Activated CD4-positive, alpha-beta T cell treated with anti-CD3 and anti-CD28 coated beads, Interleukin-2, amount 50 U/mL, for 4 hours (primary cell): ENCODE results near the gene GAPDHS.

Experiments
- DNase-seq, 2 experiments: peaks; one replicate each; pipeline ENCODE4 v3.0.0-alpha.2; 2020

Gene GAPDHS

DNA sequence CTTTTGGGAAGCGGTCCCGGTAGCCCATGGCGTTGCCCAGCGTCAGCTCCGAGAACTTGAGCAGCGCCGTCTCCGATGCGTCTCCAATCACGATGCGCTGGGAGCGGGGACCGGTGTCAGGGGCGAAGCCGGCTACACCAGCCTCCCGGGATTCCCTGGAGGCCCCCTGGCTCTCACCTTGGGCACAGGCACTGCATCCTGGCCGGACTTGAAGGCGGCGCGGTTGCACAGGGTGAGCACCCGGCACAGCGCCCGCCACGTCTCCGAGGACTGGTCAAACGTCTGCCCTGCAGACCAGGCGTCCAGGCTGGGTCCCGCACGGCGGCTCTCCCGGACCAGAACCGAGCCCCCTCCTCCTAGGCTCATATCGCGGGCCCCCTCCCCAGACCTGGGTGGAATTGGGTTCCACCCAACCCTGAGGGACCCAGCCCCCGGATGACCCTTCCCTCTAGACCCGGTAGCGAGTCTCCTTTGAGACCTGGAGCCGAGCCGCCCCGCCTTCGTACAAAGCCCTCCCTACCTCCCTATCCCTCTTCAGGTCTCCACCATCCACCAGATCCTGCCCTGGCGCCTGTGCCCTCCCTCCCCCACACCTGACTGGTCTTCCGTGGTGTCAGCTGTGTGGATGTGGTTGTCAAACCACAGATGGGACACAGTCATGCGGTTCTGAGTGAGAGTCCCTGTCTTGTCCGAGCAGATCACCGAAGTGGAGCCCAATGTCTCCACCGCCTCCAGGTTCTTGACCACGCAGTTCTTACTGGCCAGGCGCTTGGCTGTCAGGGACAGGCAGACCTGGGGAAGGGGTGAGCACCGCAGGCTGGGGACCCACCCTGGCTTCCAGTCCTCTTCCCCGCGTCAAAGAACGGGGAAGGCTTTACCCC, 25.4 kb downstream of the GAPDHS start:
- DNase-seq, result no peak

DNA sequence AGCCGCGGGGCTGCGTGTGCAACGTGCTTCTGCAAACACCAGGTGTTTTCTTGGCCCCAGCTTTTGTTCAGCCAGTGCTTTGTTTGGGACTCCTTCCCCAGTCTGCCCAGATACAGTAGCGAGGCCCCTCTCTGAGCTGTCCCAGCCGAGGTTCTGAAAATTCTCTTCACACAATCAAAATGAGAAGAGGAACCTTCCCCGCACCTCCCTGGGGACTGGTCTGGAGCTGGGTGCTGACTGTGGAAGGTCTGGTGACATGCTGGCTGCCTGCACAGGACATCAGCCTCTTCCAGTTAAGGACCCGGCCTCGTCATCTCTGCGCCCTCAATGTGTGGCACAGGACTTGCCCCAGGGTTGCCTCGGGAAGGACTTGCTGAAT, 26.0 kb downstream of the GAPDHS start:
- no peak for DNase-seq

DNA sequence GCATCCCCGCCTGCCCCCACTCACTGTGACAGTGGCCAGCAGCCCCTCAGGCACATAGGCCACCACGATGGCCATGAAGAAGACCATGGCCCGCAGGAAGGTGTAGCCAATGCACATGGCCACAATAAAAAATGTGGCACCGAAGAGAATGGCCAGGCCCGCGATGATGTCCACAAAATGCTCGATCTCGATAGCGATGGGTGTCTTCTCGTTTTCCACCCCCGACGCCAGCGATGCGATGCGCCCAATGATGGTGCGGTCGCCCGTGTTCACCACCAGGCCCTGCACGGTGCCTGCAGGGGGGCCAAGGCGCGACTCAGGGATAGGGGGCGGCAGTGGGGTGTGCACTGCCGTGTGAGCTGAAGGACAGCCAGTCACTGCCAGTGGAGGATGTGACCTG, 26.5 kb downstream of the GAPDHS start:
- no peak for DNase-seq

DNA sequence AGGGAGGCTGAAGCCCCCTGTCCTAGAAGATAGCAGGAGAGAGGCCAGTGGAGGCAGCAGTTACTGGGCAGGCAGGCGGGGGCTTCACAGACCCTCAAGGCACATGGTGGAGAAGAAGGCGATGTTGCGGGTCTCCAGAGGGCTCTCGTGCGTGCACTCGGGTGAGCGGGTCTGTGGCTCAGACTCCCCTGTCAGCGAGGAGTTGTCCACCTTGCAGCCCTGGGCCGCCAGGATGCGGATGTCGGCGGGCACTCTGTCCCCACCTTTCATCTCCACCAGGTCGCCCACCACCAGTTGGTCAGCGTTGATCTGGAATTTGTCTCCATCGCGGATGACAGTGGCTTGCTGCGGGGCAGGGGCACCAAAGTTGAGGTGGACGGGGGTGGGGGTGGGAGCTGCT, 27.0 kb downstream of the GAPDHS start:
- no peak for DNase-seq

DNA sequence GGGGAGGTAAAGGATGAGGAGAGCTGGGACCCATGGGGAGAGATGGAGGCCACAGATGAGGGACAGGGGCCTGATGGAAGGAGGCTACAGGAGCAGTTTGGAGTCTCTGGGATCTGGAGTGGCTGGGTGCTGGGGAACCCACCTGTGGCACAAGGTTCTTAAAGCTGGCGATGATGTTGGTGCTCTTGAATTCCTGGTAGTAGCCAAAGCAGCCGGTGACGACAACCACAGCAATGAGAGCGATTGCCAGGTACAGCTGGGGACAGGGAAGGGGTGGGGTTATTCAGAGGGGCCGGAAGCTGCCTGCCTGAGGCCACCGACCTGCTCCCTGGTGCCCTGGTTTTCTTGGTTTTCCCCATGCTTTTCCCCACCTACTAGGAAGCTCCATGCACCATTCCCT, 27.4 kb downstream of the GAPDHS start:
- no peak for DNase-seq

DNA sequence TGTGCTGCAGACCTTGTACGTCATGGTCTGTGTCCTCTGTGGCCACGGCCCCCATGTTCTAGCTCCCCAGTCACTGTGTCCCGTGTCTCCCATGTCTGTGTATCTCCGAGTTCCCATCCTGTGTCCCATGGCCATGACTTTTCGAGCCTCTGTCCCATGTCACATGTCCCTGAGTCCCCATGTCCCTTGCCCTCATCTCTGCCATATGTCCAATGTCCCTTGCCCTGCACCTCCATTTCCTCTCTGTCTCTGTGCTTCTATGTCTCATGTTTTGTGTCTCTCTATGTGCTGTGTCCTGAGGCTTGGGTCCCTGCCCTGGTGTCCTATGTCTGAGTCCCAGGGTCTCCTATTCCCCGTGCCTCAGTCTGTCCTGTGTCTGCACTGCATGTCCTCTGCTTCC, 28.2 kb downstream of the GAPDHS start:
- DNase-seq, result no peak

DNA sequence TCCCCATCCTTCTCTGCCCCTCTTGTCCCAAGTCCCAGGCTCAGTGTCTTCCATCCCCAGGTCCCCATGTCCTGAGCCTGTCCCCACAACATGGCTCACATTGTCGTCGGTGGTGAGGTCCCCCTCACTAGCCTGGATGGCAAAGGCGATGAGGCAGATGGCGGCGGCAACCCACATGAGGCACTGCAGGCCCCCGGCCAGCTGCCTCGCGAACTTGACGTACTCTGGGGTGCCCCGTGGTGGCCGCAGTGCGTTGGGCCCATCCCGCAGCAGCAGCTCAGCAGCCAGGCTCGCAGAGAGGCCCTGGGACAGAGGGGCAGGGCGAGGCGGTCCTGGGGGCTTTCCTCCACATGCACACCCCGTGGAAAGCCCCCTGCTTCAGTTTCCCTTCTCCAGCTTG, 29.1 kb downstream of the GAPDHS start:
- DNase-seq, result no peak

DNA sequence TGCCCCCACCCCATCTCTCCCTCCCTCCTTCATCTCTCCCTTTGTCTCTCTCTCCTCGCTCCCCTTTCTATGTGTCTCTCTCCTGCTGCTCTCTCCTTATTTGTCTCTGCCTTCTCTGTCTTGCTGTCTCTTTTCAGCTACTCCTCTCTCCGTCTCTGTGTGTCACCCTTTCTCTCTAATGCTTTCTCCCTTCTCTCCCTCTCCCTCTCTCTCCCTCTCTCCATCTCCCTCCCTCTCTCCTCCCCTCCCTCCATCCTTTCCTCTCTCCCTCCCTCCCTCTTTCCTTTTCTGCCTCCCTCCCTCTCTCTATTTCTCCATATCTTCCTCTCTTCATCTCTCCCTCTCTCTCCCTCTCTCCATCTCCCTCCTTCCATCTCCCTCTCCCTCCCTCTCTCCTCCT, 29.5 kb downstream of the GAPDHS start:
- DNase-seq, result no peak

DNA sequence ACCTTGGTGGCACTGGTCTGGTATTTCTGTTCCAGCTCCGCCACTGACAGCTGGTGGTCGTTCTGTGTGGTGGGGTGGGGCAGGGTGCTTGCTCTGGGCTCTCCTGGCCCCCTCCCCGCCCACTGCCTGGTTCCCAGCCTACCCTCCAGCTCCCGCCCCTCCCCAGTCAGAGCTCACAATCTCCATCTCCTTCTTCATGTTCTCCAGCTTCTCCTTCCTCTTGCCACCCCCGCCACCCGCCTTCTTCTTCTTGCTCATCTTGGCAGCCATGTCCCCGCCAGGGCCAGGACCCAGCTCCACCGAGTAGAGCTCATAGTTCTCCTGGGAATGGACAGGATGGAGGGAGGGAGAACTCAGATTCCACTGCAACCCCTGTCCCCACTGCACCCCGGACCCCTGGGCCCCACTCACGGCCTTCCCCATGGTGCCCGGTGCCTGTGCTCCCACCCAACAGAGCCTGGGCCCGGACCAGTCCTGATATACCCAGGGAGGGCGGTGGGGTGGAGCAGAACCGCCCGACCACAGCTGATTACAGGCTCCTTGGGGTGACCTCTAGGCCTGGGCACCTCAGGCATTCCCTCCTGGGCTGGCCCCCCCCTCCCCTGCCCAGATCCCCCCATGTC, 30.1 kb downstream of the GAPDHS start, which contains the start of gene ATP4A:
Gene ATP4A, minus strand, starts transcription at position 452 of the 623 bp plus-strand sequence. Its CDS starts 29 bp downstream, at position 423.
- DNase-seq, result no peak

DNA sequence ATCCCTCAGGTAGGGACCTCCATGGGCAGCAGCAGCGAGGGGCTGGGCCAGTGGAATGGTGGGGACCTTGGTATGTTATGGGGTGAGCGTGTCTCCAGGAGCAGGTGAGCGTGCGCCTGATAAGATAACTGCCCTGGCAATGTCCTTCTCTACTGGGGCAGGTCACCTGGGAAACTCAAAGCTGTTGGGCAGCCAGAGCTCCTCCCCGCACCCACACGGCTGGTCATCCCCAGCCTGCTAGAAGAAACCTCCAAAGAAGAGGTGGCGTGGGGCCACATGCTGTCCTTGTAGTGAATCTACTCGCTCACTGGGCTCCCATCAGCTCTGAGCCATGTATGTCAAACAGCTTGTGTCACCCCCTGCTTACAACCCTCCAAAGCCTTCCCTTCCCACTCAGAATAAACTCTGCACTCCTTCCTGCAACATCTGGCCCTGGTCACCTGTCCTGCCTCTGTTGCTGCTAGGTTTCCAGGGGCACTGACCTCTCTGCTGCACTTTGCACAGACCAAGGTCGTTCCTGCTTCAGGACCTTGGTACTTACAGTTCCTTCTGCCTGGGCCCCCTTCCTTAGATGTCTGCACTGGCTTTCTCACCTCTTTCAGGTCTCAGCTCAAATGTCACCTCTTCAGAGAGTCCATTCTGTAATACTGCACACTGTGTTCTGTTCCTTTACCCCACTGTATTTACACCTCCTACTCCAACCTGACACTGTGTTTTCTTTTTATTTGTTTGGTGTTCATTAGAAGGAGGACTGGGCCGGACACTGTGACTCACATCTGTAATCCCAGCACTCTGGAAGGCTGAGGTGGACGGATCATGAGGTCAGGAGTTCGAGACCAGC, 32.0 kb downstream of the GAPDHS start:
- DNase-seq, result no peak

DNA sequence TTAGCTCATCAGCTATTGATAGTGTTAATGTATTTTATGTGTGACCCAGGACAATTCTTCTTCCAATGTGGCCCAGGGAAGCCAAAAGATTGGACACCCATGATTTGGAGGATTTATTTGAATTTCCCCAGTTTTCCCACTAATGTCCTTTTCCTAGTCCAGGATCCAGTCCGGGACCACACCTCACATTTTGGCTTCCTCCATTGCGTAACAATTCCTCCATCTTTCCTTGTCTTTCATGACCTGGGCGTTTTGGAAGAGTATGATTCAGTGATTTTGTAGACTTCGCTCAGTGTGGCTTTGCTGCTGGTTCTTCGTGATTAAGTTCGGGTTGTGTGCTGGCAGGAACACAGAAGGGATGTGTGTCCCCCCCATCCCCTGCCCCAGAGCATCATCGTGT, 33.5 kb downstream of the GAPDHS start:
- DNase-seq, result no peak

DNA sequence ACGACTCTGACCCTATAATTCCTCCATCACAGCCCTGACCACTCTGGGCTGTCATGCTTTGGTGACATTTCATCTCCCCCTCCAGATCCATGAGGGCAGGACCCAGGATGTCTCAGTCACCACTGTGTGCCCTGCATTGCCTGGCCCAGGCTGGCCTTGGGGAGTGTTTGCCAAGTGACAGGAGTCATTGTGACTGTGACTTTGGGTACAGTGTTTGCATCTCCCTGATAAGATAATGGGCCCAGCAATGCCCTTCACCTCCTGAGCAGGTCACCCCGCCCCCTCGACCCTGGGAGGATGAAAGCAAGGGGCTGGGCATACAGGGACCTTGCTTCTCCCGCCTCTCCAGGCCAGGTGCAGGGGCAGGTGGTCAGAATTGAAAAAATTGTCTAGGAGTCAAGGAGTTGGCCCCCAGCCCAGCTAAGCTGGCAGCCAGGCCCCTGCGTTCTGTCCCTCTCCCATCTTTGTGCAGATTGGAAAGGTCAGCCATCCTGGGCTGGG, 36.1 kb downstream of the GAPDHS start:
- no peak for DNase-seq

DNA sequence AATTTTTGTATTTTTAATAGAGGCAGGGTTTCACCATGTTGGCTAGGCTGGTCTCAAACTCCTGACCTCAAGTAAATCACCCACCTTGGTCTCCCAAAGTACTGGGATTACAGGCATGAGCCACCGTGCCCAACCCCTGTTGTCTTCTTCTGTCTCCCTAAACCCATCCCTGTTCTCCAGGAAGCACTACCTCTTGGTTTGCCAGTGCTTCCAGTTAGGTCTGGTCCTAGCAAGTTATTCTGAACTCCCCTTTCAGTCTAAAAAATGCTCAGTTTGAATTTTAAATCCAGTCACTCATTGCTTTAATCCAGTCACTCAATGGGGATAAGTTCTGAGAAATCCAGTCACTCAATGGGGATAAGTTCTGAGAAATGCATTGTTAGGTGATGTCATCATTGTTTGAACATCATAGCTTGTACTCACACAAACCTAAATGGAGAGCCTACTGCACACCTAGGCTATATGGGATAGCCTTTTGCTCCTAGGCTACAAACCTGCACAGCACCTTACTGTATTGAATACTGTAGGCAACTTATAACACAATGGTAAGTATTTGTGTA, 38.2 kb downstream of the GAPDHS start:
- DNase-seq, result no peak

DNA sequence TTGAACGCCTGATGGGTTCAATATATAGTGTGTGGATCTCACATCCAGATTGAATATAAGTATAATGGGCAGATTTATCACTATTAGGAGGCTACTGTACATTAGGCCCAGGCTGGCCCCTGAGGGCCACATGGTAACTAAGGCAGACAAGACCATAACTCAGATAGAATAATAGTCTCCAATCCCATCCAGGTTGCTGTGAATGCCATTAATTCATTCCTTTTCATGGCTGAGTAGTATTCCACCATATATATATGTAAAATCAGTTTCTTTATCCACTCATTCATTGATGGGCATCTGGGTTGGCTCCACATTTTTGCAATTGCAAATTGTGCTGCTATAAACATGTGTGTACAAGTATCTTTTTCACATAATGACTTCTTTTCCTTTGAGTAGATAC, 44.7 kb downstream of the GAPDHS start:
- DNase-seq, result no peak

DNA sequence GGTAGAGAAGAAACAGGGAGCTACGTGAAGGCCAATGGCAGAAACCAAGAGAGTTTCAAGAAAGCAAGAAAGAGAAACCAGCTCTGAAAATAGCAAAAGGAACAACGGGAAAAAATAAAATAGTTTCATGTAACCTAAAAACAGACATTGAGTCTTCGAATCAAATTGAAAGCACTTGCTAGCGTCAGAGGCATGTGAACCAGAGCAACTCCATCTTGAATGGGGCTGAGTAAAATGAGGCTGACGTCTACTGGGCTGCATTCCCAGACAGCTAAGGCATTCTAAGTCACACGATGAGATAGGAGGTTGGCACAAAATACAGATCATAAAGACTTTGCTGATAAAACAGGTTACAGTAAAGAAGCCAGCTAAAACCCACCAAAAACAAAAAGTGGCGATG, 45.5 kb downstream of the GAPDHS start:
- no peak for DNase-seq

DNA sequence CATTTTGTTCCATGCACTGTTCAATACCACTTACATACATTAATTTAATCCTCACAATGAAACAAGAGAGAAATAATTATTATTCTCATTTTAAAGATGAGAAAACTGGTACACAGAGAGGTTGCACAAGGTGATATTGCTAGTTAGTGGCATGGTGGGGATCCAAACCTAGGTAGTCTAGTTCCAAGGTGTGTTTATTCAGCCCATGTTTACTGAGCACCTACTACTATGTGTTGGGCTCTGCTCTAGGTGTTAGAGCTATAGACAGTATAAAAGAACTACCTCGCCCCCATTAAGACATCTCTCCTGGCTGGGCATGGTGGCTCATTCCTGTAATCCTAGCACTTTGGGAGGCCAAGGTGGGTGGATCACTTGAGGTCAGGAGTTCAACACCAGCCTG, 49.5 kb downstream of the GAPDHS start:
- DNase-seq, result no peak

DNA sequence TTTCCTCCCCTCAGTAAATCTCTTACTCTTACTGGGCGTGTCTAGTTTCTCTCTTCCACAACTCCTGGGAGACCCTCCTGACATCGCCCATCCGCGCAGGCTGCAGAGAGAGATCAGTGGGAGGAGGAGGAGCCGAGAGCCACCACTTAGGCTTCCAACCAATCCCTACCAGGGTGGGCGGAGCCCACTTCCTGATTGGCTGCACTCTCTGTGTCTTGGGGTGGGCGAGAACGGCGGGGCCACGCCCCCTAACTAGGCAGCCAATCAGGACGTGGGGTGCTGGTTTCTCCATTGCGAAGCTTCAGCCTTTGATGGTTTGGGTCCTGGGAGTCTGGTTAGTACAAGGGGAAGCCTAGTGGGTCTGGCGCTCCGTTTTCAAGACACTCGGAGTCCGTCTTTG, 52.6 kb downstream of the GAPDHS start, which contains the start of gene PMIS2:
Gene PMIS2, plus strand, starts transcription at position 326 of the 400 bp plus-strand sequence. CDS start 87 bp downstream, outside the sequence.
- no peak for DNase-seq

DNA sequence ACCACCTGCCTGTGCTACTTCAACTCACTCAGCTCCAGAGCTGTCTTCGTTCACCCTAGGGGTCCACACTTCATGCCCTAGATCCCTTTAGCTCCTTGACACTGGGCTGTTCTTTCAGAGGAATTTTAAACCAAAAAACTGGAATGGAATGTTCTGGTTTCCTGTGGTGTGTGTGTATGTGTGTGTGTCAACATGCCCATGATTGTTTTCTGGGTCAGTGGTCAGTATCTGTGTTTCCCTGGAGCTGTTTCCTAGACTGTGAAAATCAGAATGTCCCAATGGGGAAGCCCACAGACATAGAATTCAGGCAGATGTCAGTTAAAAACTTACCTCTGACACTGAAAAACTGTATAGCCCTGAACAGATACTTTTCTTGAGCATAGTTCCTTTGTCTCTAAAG, 54.1 kb downstream of the GAPDHS start:
- no peak for DNase-seq

DNA sequence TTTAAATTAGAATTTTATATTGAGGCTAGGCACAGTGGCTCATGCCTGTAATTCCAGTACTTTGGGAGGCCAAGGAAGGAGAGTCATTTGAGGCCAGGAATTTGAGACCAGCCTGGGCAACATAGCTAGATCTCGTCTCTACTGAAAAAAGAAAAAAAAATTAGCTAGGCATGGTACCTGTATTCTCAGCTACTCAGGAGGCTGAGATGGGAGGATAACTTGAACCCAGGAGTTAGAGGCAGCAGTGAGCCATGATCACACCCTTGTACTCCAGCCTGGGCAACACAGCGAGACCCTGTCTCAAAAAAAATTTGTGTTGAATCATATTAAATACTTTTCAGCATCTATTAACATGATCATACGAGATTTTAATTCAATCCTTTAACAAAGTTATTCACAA, 57.6 kb downstream of the GAPDHS start:
- no peak for DNase-seq

DNA sequence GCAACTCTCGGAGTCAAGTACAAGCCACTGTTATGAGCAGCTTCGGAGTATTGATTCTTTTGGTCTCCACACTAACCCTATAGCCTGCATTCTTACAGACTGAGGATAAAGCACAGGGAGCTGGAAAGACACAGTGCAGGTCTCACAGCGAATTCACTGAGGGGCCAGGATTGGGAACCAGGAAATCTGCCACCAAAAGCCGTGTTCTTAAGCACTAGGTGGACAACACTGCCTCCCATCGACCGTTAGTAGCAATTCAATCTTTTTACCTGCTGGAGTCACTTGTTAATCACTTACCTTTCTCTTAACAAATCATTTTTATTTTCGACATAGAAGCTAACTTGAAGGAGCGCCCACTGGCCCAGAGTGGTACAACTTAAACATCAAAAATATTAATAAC, 59.0 kb downstream of the GAPDHS start:
- no peak for DNase-seq
